Measurements from ENCODE around the gene PLXND1. TPM values are rescaled to one million over a fixed set of nuclear protein-coding genes. Genes with fewer than 3 reads are reported as not detected.

The PLXND1 gene
- total and polyA plus RNA-seq, 9 donors, result 91.2 to 175 (median 141) TPM

GRCh38 chr3:129587566-129588210 lies 18.8 kb downstream of the PLXND1 start:
- Histone ChIP-seq H3K27me3 (ENCODE audit: control insufficient read depth, insufficient read depth, low read length) (no peaks in the 10 kb centered on the region), H3K9me3 (replicated peaks; ENCODE audit: control insufficient read depth, low read depth, low read length) (no peaks in the 10 kb centered on the region), H3K27ac (ENCODE audit: low read length) (no peak overlapping the region), H3K4me1 (ENCODE audit: control insufficient read depth, insufficient read depth, low read length) (peaks cover 30% of the 10 kb centered on the region), H3K36me3 (ENCODE audit: control insufficient read depth, insufficient read depth, low read length) (peaks cover 48% of the 10 kb centered on the region), H3K4me3 (ENCODE audit: low read length) (no peak overlapping the region)
- DNase-seq, result no peak
- 81% methylated on average over 9 of the region's 10 CpGs for WGBS (ENCODE audit: insufficient coverage)

- Histone ChIP-seq H3K27me3 (ENCODE audit: control insufficient read depth, insufficient read depth, low read length) (no peaks in the 10 kb centered on the region), H3K27ac (ENCODE audit: low read length) (no peak overlapping the region), H3K4me1 (ENCODE audit: control insufficient read depth, insufficient read depth, low read length) (peaks cover 22% of the 10 kb centered on the region), H3K36me3 (ENCODE audit: control insufficient read depth, insufficient read depth, low read length) (peaks cover 56% of the 10 kb centered on the region), H3K4me3 (ENCODE audit: low read length) (no peak overlapping the region), H3K9me3 (replicated peaks; ENCODE audit: control insufficient read depth, low read depth, low read length) (no peaks in the 10 kb centered on the region)
- 62% methylated on average over 10 of the region's 17 CpGs for WGBS (ENCODE audit: insufficient coverage)
- no peak for DNase-seq
These were observed 19.6 kb downstream of the PLXND1 start for GRCh38 chr3:129586746-129587430.

GRCh38 chr3:129585949-129586657 lies 20.4 kb downstream of the PLXND1 start:
- no peak overlapping the region for H3K27ac ChIP-seq (ENCODE audit: low read length)
- DNase-seq, result no peak
- H3K9me3 ChIP-seq (replicated peaks; ENCODE audit: control insufficient read depth, low read depth, low read length), result no peaks in the 10 kb centered on the region
- peaks cover 61% of the 10 kb centered on the region for H3K36me3 ChIP-seq (ENCODE audit: control insufficient read depth, insufficient read depth, low read length)
- H3K27me3 ChIP-seq (ENCODE audit: control insufficient read depth, insufficient read depth, low read length), result no peaks in the 10 kb centered on the region
- H3K4me1 ChIP-seq (ENCODE audit: control insufficient read depth, insufficient read depth, low read length), result peaks cover 18% of the 10 kb centered on the region
- 92% methylated on average over 18 of the region's 27 CpGs for WGBS (ENCODE audit: insufficient coverage)
- H3K4me3 ChIP-seq (ENCODE audit: low read length), result no peak overlapping the region

- 81% methylated on average over 3 of the region's 3 CpGs for WGBS (ENCODE audit: insufficient coverage)
- no peaks in the 10 kb centered on the region for H3K9me3 ChIP-seq (replicated peaks; ENCODE audit: control insufficient read depth, low read depth, low read length)
- no peak overlapping the region for H3K27ac ChIP-seq (ENCODE audit: low read length)
- H3K4me3 ChIP-seq (ENCODE audit: low read length), result no peak overlapping the region
- H3K36me3 ChIP-seq (ENCODE audit: control insufficient read depth, insufficient read depth, low read length), result peaks cover 69% of the 10 kb centered on the region
- no peak for DNase-seq
- H3K4me1 ChIP-seq (ENCODE audit: control insufficient read depth, insufficient read depth, low read length), result peaks cover 11% of the 10 kb centered on the region
- H3K27me3 ChIP-seq (ENCODE audit: control insufficient read depth, insufficient read depth, low read length), result no peaks in the 10 kb centered on the region
These were observed 21.8 kb downstream of the PLXND1 start for GRCh38 chr3:129584631-129585030.

- no peaks in the 10 kb centered on the region for H3K9me3 ChIP-seq (replicated peaks; ENCODE audit: control insufficient read depth, low read depth, low read length)
- peaks cover 15% of the 10 kb centered on the region for H3K4me1 ChIP-seq (ENCODE audit: control insufficient read depth, insufficient read depth, low read length)
- no peak overlapping the region for H3K27ac ChIP-seq (ENCODE audit: low read length)
- peaks cover 66% of the 10 kb centered on the region for H3K36me3 ChIP-seq (ENCODE audit: control insufficient read depth, insufficient read depth, low read length)
- no peak for DNase-seq
- 67% methylated on average over 6 of the region's 9 CpGs for WGBS (ENCODE audit: insufficient coverage)
- no peaks in the 10 kb centered on the region for H3K27me3 ChIP-seq (ENCODE audit: control insufficient read depth, insufficient read depth, low read length)
- H3K4me3 ChIP-seq (ENCODE audit: low read length), result no peak overlapping the region
These were observed 23.2 kb downstream of the PLXND1 start for GRCh38 chr3:129583289-129583688.

GRCh38 chr3:129582799-129583198 lies 23.7 kb downstream of the PLXND1 start:
- H3K36me3 ChIP-seq (ENCODE audit: control insufficient read depth, insufficient read depth, low read length), result peaks cover 66% of the 10 kb centered on the region
- no peaks in the 10 kb centered on the region for H3K9me3 ChIP-seq (replicated peaks; ENCODE audit: control insufficient read depth, low read depth, low read length)
- H3K27me3 ChIP-seq (ENCODE audit: control insufficient read depth, insufficient read depth, low read length), result no peaks in the 10 kb centered on the region
- 63% methylated on average over 1 of the region's 5 CpGs for WGBS (ENCODE audit: insufficient coverage)
- no peak overlapping the region for H3K27ac ChIP-seq (ENCODE audit: low read length)
- no peak for DNase-seq
- H3K4me1 ChIP-seq (ENCODE audit: control insufficient read depth, insufficient read depth, low read length), result peaks cover 20% of the 10 kb centered on the region
- no peak overlapping the region for H3K4me3 ChIP-seq (ENCODE audit: low read length)

- Histone ChIP-seq H3K36me3 (ENCODE audit: control insufficient read depth, insufficient read depth, low read length) (peaks cover 66% of the 10 kb centered on the region), H3K4me3 (ENCODE audit: low read length) (no peak overlapping the region), H3K27me3 (ENCODE audit: control insufficient read depth, insufficient read depth, low read length) (no peaks in the 10 kb centered on the region), H3K4me1 (ENCODE audit: control insufficient read depth, insufficient read depth, low read length) (peaks cover 26% of the 10 kb centered on the region), H3K27ac (ENCODE audit: low read length) (no peak overlapping the region), H3K9me3 (replicated peaks; ENCODE audit: control insufficient read depth, low read depth, low read length) (no peaks in the 10 kb centered on the region)
- 82% methylated on average over 3 of the region's 8 CpGs for WGBS (ENCODE audit: insufficient coverage)
- no peak for DNase-seq
These were observed 24.9 kb downstream of the PLXND1 start for GRCh38 chr3:129581623-129582022.

- no peak overlapping the region for H3K4me3 ChIP-seq (ENCODE audit: low read length)
- no peak overlapping the region for H3K27ac ChIP-seq (ENCODE audit: low read length)
- DNase-seq, result no peak
- peaks cover 39% of the 10 kb centered on the region for H3K4me1 ChIP-seq (ENCODE audit: control insufficient read depth, insufficient read depth, low read length)
- H3K9me3 ChIP-seq (replicated peaks; ENCODE audit: control insufficient read depth, low read depth, low read length), result no peaks in the 10 kb centered on the region
- no peaks in the 10 kb centered on the region for H3K27me3 ChIP-seq (ENCODE audit: control insufficient read depth, insufficient read depth, low read length)
- WGBS (ENCODE audit: insufficient coverage), result 78% methylated on average over 9 of the region's 10 CpGs
- peaks cover 62% of the 10 kb centered on the region for H3K36me3 ChIP-seq (ENCODE audit: control insufficient read depth, insufficient read depth, low read length)
These were observed 26.5 kb downstream of the PLXND1 start for GRCh38 chr3:129579991-129580390.

- H3K27ac ChIP-seq (ENCODE audit: low read length), result peak overlapping the region; percentile 42
- no peak overlapping the region for H3K4me3 ChIP-seq (ENCODE audit: low read length)
- WGBS (ENCODE audit: insufficient coverage), result 65% methylated on average over 16 of the region's 21 CpGs
- peaks cover 62% of the 10 kb centered on the region for H3K36me3 ChIP-seq (ENCODE audit: control insufficient read depth, insufficient read depth, low read length)
- H3K27me3 ChIP-seq (ENCODE audit: control insufficient read depth, insufficient read depth, low read length), result no peaks in the 10 kb centered on the region
- peak; percentile 65 for DNase-seq
- no peaks in the 10 kb centered on the region for H3K9me3 ChIP-seq (replicated peaks; ENCODE audit: control insufficient read depth, low read depth, low read length)
- peaks cover 39% of the 10 kb centered on the region for H3K4me1 ChIP-seq (ENCODE audit: control insufficient read depth, insufficient read depth, low read length)
These were observed 28.3 kb downstream of the PLXND1 start for GRCh38 chr3:129577925-129578786.

Measured in muscle of leg (tissue), 11 donors.